HEK293T (cell line): ENCODE measurements around the gene CCDC179.

Experiments
- CTCF ChIA-PET: fragments of 350-600 bp; formaldehyde crosslinking; extraction: SDS; loops from one replicate; lab custom pipeline; 2021; ENCODE audit warnings: antibody characterized with exemption, inconsistent platforms; lab: Yijun Ruan, JAX
- POLR2A ChIA-PET: fragments of 350-600 bp; formaldehyde crosslinking; extraction: SDS; loops from one replicate; lab custom pipeline; 2020; ENCODE audit warnings: antibody characterized with exemption, inconsistent platforms; lab: Yijun Ruan, JAX
- DNase-seq: peaks from one replicate; pipeline ENCODE4 v3.0.0; 2012; ENCODE audit warnings: mixed read lengths; ENCODE audit errors: extremely low spot score
- ARNT ChIP-seq: fragments of 450-650 bp; IDR thresholded peaks from 2 replicates; pipeline ENCODE4 v1.6.1; 2017; ENCODE audit warnings: mild to moderate bottlenecking
- BHLHE40 ChIP-seq: fragments of 450-650 bp; IDR thresholded peaks from 2 replicates; pipeline ENCODE4 v1.6.1; 2016; ENCODE audit warnings: mild to moderate bottlenecking, moderate library complexity, borderline replicate concordance
- CTBP1 ChIP-seq: fragments of 450-650 bp; IDR thresholded peaks from 2 replicates; pipeline ENCODE4 v1.6.1; 2016; ENCODE audit warnings: borderline replicate concordance
- ELF4 ChIP-seq: fragments of 450-650 bp; IDR thresholded peaks from 2 replicates; pipeline ENCODE4 v1.6.1; 2017; ENCODE audit warnings: antibody characterized with exemption
- FOXA1 ChIP-seq: fragments of 450-650 bp; IDR thresholded peaks from 2 replicates; pipeline ENCODE4 v1.6.1; 2016; ENCODE audit warnings: mild to moderate bottlenecking
- FOXK2 ChIP-seq: fragments of 450-650 bp; IDR thresholded peaks from 2 replicates; pipeline ENCODE4 v1.6.1; 2016; ENCODE audit warnings: mild to moderate bottlenecking
- FOXM1 ChIP-seq: fragments of 450-650 bp; IDR thresholded peaks from 2 replicates; pipeline ENCODE4 v1.6.1; 2017; ENCODE audit warnings: mild to moderate bottlenecking, borderline replicate concordance
- HDGF ChIP-seq: fragments of 450-650 bp; IDR thresholded peaks from 2 replicates; pipeline ENCODE4 v1.6.1; 2017; ENCODE audit warnings: antibody characterized with exemption, borderline replicate concordance
- L3MBTL2 ChIP-seq: fragments of 450-650 bp; conservative IDR thresholded peaks from 2 replicates; pipeline ENCODE4 v1.6.1; 2016; ENCODE audit warnings: mild to moderate bottlenecking
- LEF1 ChIP-seq: fragments of 450-650 bp; IDR thresholded peaks from 2 replicates; pipeline ENCODE4 v1.6.1; 2017; ENCODE audit warnings: mild to moderate bottlenecking, borderline replicate concordance
- NFRKB ChIP-seq: fragments of 450-650 bp; IDR thresholded peaks from 2 replicates; pipeline ENCODE4 v1.6.1; 2016; ENCODE audit warnings: mild to moderate bottlenecking, moderate library complexity
- PKNOX1 ChIP-seq: fragments of 450-650 bp; IDR thresholded peaks from 2 replicates; pipeline ENCODE4 v1.6.1; 2016
- SP1 ChIP-seq: fragments of 450-650 bp; IDR thresholded peaks from 2 replicates; pipeline ENCODE4 v1.6.1; 2017
- SUZ12 ChIP-seq: fragments of 450-650 bp; IDR thresholded peaks from 2 replicates; pipeline ENCODE4 v1.6.1; 2016; ENCODE audit warnings: mild to moderate bottlenecking
- TARDBP ChIP-seq: fragments of 450-650 bp; IDR thresholded peaks from 2 replicates; pipeline ENCODE4 v1.6.1; 2016
- ZNF384 ChIP-seq: fragments of 450-650 bp; IDR thresholded peaks from 2 replicates; pipeline ENCODE4 v1.6.1; 2016

The CCDC179 gene

DNA sequence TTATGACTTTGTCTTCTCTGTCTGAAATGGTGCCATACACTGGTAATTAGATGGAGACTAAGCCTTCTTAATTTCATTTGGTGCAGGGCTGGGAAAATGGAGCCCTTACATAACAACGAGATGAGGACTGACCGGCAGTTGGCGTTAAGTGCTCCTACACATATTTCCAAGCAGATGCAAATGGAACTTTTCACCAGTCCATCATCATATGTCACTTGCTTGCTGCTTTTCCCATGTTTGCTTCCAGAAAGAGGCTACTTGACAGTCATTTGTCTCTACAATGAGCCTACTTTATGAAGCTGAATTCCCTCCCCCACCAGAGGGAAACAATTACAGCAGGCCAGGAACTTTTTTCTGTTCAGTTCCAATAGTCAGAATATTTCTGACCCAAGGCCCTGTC lies 63.2 kb downstream of the CCDC179 start:
- no peak for DNase-seq
- CTCF ChIA-PET: no interaction called here
- POLR2A ChIA-PET: no interaction called here
- TF ChIP-seq TARDBP: no peak
- TF ChIP-seq ELF4: no peak
- TF ChIP-seq PKNOX1: no peak
- TF ChIP-seq CTBP1: no peak
- no peak for TF ChIP-seq FOXA1
- TF ChIP-seq ARNT: no peak
- no peak for TF ChIP-seq FOXM1
- TF ChIP-seq LEF1: no peak
- no peak for TF ChIP-seq BHLHE40
- TF ChIP-seq HDGF: no peak
- no peak for TF ChIP-seq L3MBTL2
- TF ChIP-seq FOXK2: no peak
- no peak for TF ChIP-seq NFRKB
- TF ChIP-seq ZNF384: no peak
- TF ChIP-seq SUZ12: no peak
- TF ChIP-seq SP1: no peak
